H9 (cell line): ENCODE data around the gene NUDT10. TPM values are rescaled to one million over a fixed set of nuclear protein-coding genes. Genes with fewer than 3 reads are reported as not detected.

Source experiments
- DNase-seq: peaks from one replicate; pipeline ENCODE4 v3.0.0-alpha.2; 2017
- H2AFZ ChIP-seq: one replicate; pipeline ENCODE4 v1.6.1; 2013; ENCODE audit warnings: mild to moderate bottlenecking, low read length, control low read depth, moderate library complexity
- H2AK5ac ChIP-seq: 2 replicates; pipeline ENCODE4 v1.6.1; 2013; ENCODE audit warnings: low read length, control low read depth, mixed read lengths; ENCODE audit not compliant: insufficient read length
- H2BK120ac ChIP-seq: one replicate; pipeline ENCODE4 v1.6.1; 2013; ENCODE audit warnings: low read depth, mild to moderate bottlenecking, low read length, control low read depth, inconsistent platforms; ENCODE audit not compliant: poor library complexity, severe bottlenecking
- H2BK12ac ChIP-seq: 2 replicates; pipeline ENCODE4 v1.6.1; 2013; ENCODE audit warnings: low read length, control low read depth, mixed read lengths, low read depth; ENCODE audit not compliant: insufficient read length
- H2BK15ac ChIP-seq: 2 replicates; pipeline ENCODE4 v1.6.1; 2013; ENCODE audit warnings: low read depth, low read length, control low read depth
- H2BK20ac ChIP-seq: one replicate; pipeline ENCODE4 v1.6.1; 2013; ENCODE audit warnings: low read depth, mild to moderate bottlenecking, low read length, control low read depth, inconsistent platforms; ENCODE audit not compliant: poor library complexity, severe bottlenecking
- H2BK5ac ChIP-seq: 2 replicates; pipeline ENCODE4 v1.6.1; 2013; ENCODE audit warnings: low read length, control low read depth, mixed read lengths; ENCODE audit not compliant: insufficient read length
- H3K14ac ChIP-seq: 2 replicates; pipeline ENCODE4 v1.6.1; 2013; ENCODE audit warnings: low read length, control low read depth; ENCODE audit not compliant: insufficient read depth
- H3K18ac ChIP-seq: 2 replicates; pipeline ENCODE4 v1.6.1; 2013; ENCODE audit warnings: low read depth, mild to moderate bottlenecking, mixed read lengths, low read length, control low read depth; ENCODE audit not compliant: insufficient read length
- H3K23ac ChIP-seq: 2 replicates; pipeline ENCODE4 v1.6.1; 2013; ENCODE audit warnings: low read length, control low read depth, mixed read lengths, low read depth; ENCODE audit not compliant: insufficient read length
- H3K23me2 ChIP-seq: 2 replicates; pipeline ENCODE4 v1.6.1; 2013; ENCODE audit warnings: low read depth, mild to moderate bottlenecking, mixed read lengths, low read length, control low read depth; ENCODE audit not compliant: insufficient read length, poor library complexity, severe bottlenecking
- H3K27ac ChIP-seq: 2 replicates; pipeline ENCODE4 v1.5.1; 2013; ENCODE audit warnings: low read length, control low read depth, mixed read lengths, low read depth; ENCODE audit not compliant: insufficient read length
- H3K27me3 ChIP-seq: 2 replicates; pipeline ENCODE4 v1.6.1; 2013; ENCODE audit warnings: low read length, control low read depth, inconsistent platforms; ENCODE audit not compliant: insufficient read depth
- H3K4ac ChIP-seq: 2 replicates; pipeline ENCODE4 v1.6.1; 2013; ENCODE audit warnings: low read depth, mild to moderate bottlenecking, control low read depth, inconsistent platforms, low read length, moderate library complexity
- H3K4me1 ChIP-seq: 2 replicates; pipeline ENCODE4 v1.6.1; 2013; ENCODE audit warnings: low read length, control low read depth, inconsistent platforms; ENCODE audit not compliant: insufficient read depth
- H3K4me2 ChIP-seq: 2 replicates; pipeline ENCODE4 v1.6.1; 2013; ENCODE audit warnings: low read length, control low read depth, mixed read lengths; ENCODE audit not compliant: insufficient read length, insufficient read depth
- H3K56ac ChIP-seq: 2 replicates; pipeline ENCODE4 v1.6.1; 2013; ENCODE audit warnings: low read depth, mild to moderate bottlenecking, mixed read lengths, low read length, control low read depth; ENCODE audit not compliant: insufficient read length
- H3K79me1 ChIP-seq: 2 replicates; pipeline ENCODE4 v1.6.1; 2013; ENCODE audit warnings: low read depth, mild to moderate bottlenecking, moderate library complexity, low read length, control low read depth, inconsistent platforms; ENCODE audit not compliant: insufficient read depth, poor library complexity, severe bottlenecking
- H3K79me2 ChIP-seq: 2 replicates; pipeline ENCODE4 v1.6.1; 2013; ENCODE audit warnings: low read length, control low read depth, inconsistent platforms; ENCODE audit not compliant: insufficient read depth
- H3K9ac ChIP-seq: 2 replicates; pipeline ENCODE4 v1.6.1; 2013; ENCODE audit warnings: low read length, control low read depth, mixed read lengths; ENCODE audit not compliant: insufficient read length; ENCODE audit errors: extremely low read depth
- H3K9me3 ChIP-seq: one replicate; pipeline ENCODE4 v1.6.1; 2013; ENCODE audit warnings: low read depth, low read length, inconsistent platforms; ENCODE audit not compliant: control insufficient read depth
- H3T11ph ChIP-seq: one replicate; pipeline ENCODE4 v1.6.1; 2013; ENCODE audit warnings: mild to moderate bottlenecking, low read length, control low read depth, inconsistent platforms
- H4K20me1 ChIP-seq: one replicate; pipeline ENCODE4 v1.6.1; 2013; ENCODE audit not compliant: control insufficient read depth, insufficient read length, insufficient read depth
- H4K5ac ChIP-seq: 2 replicates; pipeline ENCODE4 v1.6.1; 2013; ENCODE audit warnings: low read depth, mild to moderate bottlenecking, mixed read lengths, low read length, control low read depth; ENCODE audit not compliant: insufficient read length
- H4K8ac ChIP-seq: replicated peaks from 2 replicates; pipeline ENCODE4 v1.6.1; 2013; ENCODE audit warnings: low read length, control low read depth, mixed read lengths, low read depth; ENCODE audit not compliant: insufficient read length
- H4K91ac ChIP-seq: 2 replicates; pipeline ENCODE4 v1.6.1; 2013; ENCODE audit warnings: low read depth, mild to moderate bottlenecking, moderate library complexity, mixed read lengths, low read length, control low read depth; ENCODE audit not compliant: insufficient read length
- H3K27ac Mint-ChIP-seq, 3 experiments: 2 replicates in 2 of 3; 3 replicates in 1 of 3; pipeline ENCODE4 v1.8.0; 2020 to 2021; ENCODE audit warnings: mixed read lengths in 3 of 3, mild to moderate bottlenecking in 1 of 3, moderate library complexity in 1 of 3
- H3K27me3 Mint-ChIP-seq: 2 replicates; pipeline ENCODE4 v1.8.0; 2021; ENCODE audit warnings: low read depth, mild to moderate bottlenecking, moderate library complexity, mixed read lengths
- H3K36me3 Mint-ChIP-seq, 3 experiments: 2 replicates in 2 of 3; 3 replicates in 1 of 3; pipeline ENCODE4 v1.8.0; 2020 to 2021; ENCODE audit warnings: low read depth in 3 of 3, mixed read lengths in 3 of 3; ENCODE audit not compliant: insufficient read depth in 1 of 3
- H3K4me1 Mint-ChIP-seq, 2 experiments: 2 replicates each; pipeline ENCODE4 v1.8.0; 2020; ENCODE audit warnings: mixed read lengths in 2 of 2
- H3K4me3 Mint-ChIP-seq, 2 experiments: 2 replicates in 1 of 2; 3 replicates in 1 of 2; pipeline ENCODE4 v1.8.0; 2020 to 2021; ENCODE audit warnings: mild to moderate bottlenecking in 2 of 2, mixed read lengths in 2 of 2, moderate library complexity in 1 of 2
- H3K9me3 Mint-ChIP-seq, 2 experiments: 2 replicates in 1 of 2; 3 replicates in 1 of 2; pipeline ENCODE4 v1.8.0; 2020; ENCODE audit warnings: mild to moderate bottlenecking in 2 of 2, mixed read lengths in 2 of 2, moderate library complexity in 1 of 2
- WGBS: extraction: QIAGEN DNeasy Blood & Tissue Kit; methylation state at CpG from one replicate; pipeline ENCODE4 v1.1.7; 2013; ENCODE audit warnings: missing lambda C conversion rate, low lambda C conversion rate, mixed read lengths; ENCODE audit not compliant: insufficient read length; ENCODE audit errors: extremely low coverage; 5-methylcytosine and 5-hydroxymethylcytosine counted together
- total RNA-seq: library from RNA; stranded (reverse); gene quantifications from 2 replicates; pipeline ENCODE4 v1.2.1, GENCODE V29; 2021
- TF ChIP-seq, protein P1 (sequence below): fragments of 200-600 bp; sonication (generic); conservative IDR thresholded peaks from 3 replicates; pipeline ENCODE4 v1.8.0; 2021; ENCODE audit warnings: antibody characterized with exemption, mild to moderate bottlenecking

The NUDT10 gene
- total RNA-seq, 1 experiment from 2014 or later: 11.9 TPM

- Histone ChIP-seq H2AFZ (no peak overlapping the region), H4K8ac (no peak overlapping the region), H3K27ac (no peak overlapping the region), H3K23ac (no peak overlapping the region), H3K4me2 (no peak overlapping the region), H3K9me3 (peaks cover 49% of the 10 kb centered on the region), H3K79me1 (no peaks in the 10 kb centered on the region), H3K23me2 (no peaks in the 10 kb centered on the region), H4K5ac (no peak overlapping the region), H3K4me1 (no peaks in the 10 kb centered on the region), H3K56ac (no peak overlapping the region), H3T11ph (no peak overlapping the region), H4K91ac (no peak overlapping the region), H3K14ac (no peak overlapping the region), H3K27me3 (no peaks in the 10 kb centered on the region), H2BK15ac (no peak overlapping the region), H4K20me1 (no peaks in the 10 kb centered on the region), H2BK120ac (no peak overlapping the region), H2AK5ac (no peak overlapping the region), H2BK20ac (no peak overlapping the region), H2BK5ac (no peak overlapping the region), H3K4ac (no peak overlapping the region), H2BK12ac (no peak overlapping the region), H3K9ac (no peak overlapping the region), H3K79me2 (no peaks in the 10 kb centered on the region), H3K18ac (no peak overlapping the region)
- Mint-ChIP-seq H3K36me3 (no peaks in the 10 kb centered on the region; a peak in 1 of 7 replicates), H3K4me3 (no peak overlapping the region), H3K27me3 (no peaks in the 10 kb centered on the region; the same call in 1 of the 2 replicates), H3K4me1 (peaks cover under 1 to 1% of the 10 kb centered on the region in 2 experiments; a peak in 2 of 4 replicates), H3K9me3 (peaks cover 69 to 80% of the 10 kb centered on the region in 2 experiments), H3K27ac (no peak overlapping the region)
- DNase-seq: no peak
- WGBS: no CpG with 5 or more reads among the region's 2 CpGs
- TF ChIP-seq, protein P1, sequence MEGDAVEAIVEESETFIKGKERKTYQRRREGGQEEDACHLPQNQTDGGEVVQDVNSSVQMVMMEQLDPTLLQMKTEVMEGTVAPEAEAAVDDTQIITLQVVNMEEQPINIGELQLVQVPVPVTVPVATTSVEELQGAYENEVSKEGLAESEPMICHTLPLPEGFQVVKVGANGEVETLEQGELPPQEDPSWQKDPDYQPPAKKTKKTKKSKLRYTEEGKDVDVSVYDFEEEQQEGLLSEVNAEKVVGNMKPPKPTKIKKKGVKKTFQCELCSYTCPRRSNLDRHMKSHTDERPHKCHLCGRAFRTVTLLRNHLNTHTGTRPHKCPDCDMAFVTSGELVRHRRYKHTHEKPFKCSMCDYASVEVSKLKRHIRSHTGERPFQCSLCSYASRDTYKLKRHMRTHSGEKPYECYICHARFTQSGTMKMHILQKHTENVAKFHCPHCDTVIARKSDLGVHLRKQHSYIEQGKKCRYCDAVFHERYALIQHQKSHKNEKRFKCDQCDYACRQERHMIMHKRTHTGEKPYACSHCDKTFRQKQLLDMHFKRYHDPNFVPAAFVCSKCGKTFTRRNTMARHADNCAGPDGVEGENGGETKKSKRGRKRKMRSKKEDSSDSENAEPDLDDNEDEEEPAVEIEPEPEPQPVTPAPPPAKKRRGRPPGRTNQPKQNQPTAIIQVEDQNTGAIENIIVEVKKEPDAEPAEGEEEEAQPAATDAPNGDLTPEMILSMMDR: no peak
Observed at GRCh38 chrX:51296138-51296537, 36.5 kb upstream of the NUDT10 start.
